Measurements from ENCODE around the gene PHACTR1.

GRCh38 chr6:13142611-13143010 is 426.0 kb downstream of the PHACTR1 start:
- no peak for TF ChIP-seq FOXM1 (IDR thresholded peaks at IDR 0.05; ENCODE audit: low read depth)
- TF ChIP-seq CTCF (IDR thresholded peaks at IDR 0.05): no peak
- no peak for TF ChIP-seq ZBTB33 (IDR thresholded peaks at IDR 0.05; ENCODE audit: borderline replicate concordance, low read depth)
- no peak for TF ChIP-seq GATA2 (CRISPR knock-in tag; IDR thresholded peaks at IDR 0.05)
- no peak for TF ChIP-seq EZH2phosphoT487 (IDR thresholded peaks at IDR 0.05; ENCODE audit: borderline replicate concordance, low read depth)

Measured in SK-N-SH (cell line).